Thyroid gland (tissue), 4 donors: Measurements from ENCODE around the gene RMND5A.

Source experiments
- POLR2A ChIP-seq, 2 donors: fragments of 450-650 bp; IDR thresholded peaks; one replicate each; pipeline ENCODE4 v1.6.1; 2017; ENCODE audit warnings: antibody characterized with exemption in 2 of 2, mild to moderate bottlenecking in 2 of 2, moderate library complexity in 1 of 2
- TF ChIP-seq, protein P1 (sequence below), 6 experiments: fragments of 200-600 bp in 3 of 6; fragments of 450-650 bp in 3 of 6; sonication (generic) in 3 of 6; IDR thresholded peaks; one replicate each; pipeline ENCODE4 v1.5.1; 2016 to 2019; ENCODE audit warnings: antibody characterized with exemption in 6 of 6, mild to moderate bottlenecking in 2 of 6, inconsistent platforms in 1 of 6, moderate library complexity in 1 of 6

DNA sequence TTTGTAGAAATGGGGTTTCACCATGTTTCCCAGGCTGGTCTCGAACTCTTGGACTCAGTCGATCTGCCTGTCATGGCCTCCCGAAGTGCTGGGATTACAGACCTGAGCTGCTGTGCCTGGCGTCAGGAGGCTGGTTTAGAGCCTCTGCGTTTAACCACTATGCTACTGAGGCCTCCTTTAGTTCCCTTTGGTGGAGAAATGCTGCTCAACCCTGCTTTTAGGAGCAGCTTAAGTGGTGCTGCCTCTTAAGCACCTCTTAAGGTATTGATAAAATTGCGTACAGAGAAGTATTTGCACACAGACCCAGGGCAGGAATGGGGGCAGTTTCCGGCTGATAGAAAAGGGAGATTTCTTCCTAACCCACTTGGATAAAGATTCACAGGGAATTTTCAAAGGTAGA lies 62.7 kb downstream of the RMND5A start:
- TF ChIP-seq, protein P1, sequence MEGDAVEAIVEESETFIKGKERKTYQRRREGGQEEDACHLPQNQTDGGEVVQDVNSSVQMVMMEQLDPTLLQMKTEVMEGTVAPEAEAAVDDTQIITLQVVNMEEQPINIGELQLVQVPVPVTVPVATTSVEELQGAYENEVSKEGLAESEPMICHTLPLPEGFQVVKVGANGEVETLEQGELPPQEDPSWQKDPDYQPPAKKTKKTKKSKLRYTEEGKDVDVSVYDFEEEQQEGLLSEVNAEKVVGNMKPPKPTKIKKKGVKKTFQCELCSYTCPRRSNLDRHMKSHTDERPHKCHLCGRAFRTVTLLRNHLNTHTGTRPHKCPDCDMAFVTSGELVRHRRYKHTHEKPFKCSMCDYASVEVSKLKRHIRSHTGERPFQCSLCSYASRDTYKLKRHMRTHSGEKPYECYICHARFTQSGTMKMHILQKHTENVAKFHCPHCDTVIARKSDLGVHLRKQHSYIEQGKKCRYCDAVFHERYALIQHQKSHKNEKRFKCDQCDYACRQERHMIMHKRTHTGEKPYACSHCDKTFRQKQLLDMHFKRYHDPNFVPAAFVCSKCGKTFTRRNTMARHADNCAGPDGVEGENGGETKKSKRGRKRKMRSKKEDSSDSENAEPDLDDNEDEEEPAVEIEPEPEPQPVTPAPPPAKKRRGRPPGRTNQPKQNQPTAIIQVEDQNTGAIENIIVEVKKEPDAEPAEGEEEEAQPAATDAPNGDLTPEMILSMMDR (IDR thresholded peaks at IDR 0.05), result no peak
- no peak for TF ChIP-seq POLR2A (IDR thresholded peaks at IDR 0.05)
